ENCODE results near the gene PRRC2C.

- no peak for TF ChIP-seq ZNF546 (CRISPR knock-in tag; conservative IDR thresholded peaks at IDR 0.05)
- TF ChIP-seq ZFX (CRISPR knock-in tag; IDR thresholded peaks at IDR 0.05; ENCODE audit: low read depth): no peak
- no peak for TF ChIP-seq YY1 (IDR thresholded peaks at IDR 0.05; ENCODE audit: insufficient read depth, insufficient replicate concordance, low read depth, low read length)
- TF ChIP-seq ZNF24 (IDR thresholded peaks at IDR 0.05): no peak
- no peak for TF ChIP-seq RFX5 (IDR thresholded peaks at IDR 0.05; ENCODE audit: low read depth, low read length)
- TF ChIP-seq MYC (CRISPR knock-in tag; IDR thresholded peaks at IDR 0.05; ENCODE audit: borderline replicate concordance): no peak
- no peak for TF ChIP-seq HMG20A (CRISPR knock-in tag; IDR thresholded peaks at IDR 0.05; ENCODE audit: borderline replicate concordance)
- TF ChIP-seq NBN (conservative IDR thresholded peaks at IDR 0.05): no peak
- no peak for TF ChIP-seq POLR2AphosphoS5 (IDR thresholded peaks at IDR 0.05; ENCODE audit: low read depth, low read length)
- TF ChIP-seq SP1 (IDR thresholded peaks at IDR 0.05): no peak
- TF ChIP-seq SP1 (CRISPR knock-in tag; IDR thresholded peaks at IDR 0.05): no peak
These were observed 141.7 kb downstream of the PRRC2C start for GRCh38 chr1:171627020-171627419.

Measured in HepG2 (cell line).